ENCODE measurements around the gene ITGA1.

DNA sequence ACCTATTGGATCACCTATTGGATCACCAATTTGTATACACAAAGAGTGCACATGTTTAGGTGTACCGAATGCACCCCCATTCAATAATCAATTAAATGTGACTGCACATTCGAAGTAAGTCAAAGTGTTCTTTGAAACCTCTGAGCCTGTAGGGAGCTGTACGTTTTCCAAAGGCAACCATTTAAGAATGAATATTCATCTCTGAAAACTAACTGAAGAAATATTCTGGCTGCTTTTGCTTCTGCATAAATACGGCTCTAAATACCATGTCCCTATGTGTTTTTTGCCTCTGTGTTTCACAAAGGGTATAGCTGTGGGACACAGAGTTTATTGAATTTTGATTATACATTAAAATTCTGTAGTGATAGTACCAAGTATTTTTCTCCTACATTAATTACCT, 95.4 kb downstream of the ITGA1 start:
- TF ChIP-seq SNAI2 (CRISPR knock-in tag; IDR thresholded peaks at IDR 0.05) (no peak), BACH2 (CRISPR knock-in tag; IDR thresholded peaks at IDR 0.05; ENCODE audit: borderline replicate concordance) (no peak), ZC3H10 (CRISPR knock-in tag; IDR thresholded peaks at IDR 0.05) (no peak), RARB (CRISPR knock-in tag; IDR thresholded peaks at IDR 0.05) (no peak), ZNF8 (CRISPR knock-in tag; IDR thresholded peaks at IDR 0.05) (no peak)
- TF ChIP-seq, protein P1, sequence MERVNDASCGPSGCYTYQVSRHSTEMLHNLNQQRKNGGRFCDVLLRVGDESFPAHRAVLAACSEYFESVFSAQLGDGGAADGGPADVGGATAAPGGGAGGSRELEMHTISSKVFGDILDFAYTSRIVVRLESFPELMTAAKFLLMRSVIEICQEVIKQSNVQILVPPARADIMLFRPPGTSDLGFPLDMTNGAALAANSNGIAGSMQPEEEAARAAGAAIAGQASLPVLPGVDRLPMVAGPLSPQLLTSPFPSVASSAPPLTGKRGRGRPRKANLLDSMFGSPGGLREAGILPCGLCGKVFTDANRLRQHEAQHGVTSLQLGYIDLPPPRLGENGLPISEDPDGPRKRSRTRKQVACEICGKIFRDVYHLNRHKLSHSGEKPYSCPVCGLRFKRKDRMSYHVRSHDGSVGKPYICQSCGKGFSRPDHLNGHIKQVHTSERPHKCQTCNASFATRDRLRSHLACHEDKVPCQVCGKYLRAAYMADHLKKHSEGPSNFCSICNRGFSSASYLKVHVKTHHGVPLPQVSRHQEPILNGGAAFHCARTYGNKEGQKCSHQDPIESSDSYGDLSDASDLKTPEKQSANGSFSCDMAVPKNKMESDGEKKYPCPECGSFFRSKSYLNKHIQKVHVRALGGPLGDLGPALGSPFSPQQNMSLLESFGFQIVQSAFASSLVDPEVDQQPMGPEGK (CRISPR knock-in tag; IDR thresholded peaks at IDR 0.05; ENCODE audit: borderline replicate concordance) = no peak

Measured in SK-N-SH treated with all-trans-retinoic acid at 6 μM for 48 hours (cell line).